Common myeloid progenitor, CD34-positive (primary cell): Measurements from ENCODE around the gene ENDOG.
"Not testable (repeated sequence)": the region's sequence is repeated elsewhere in the genome, so short reads cannot be mapped to it uniquely, and the experiment has no call there.

Source experiments
- CTCF ChIA-PET: fragments of 350-600 bp; sonication (Branson Sonifier 250); formaldehyde crosslinking; loops from one replicate; lab custom pipeline; 2021; ENCODE audit warnings: antibody characterized with exemption; lab: Charles Lee
- POLR2A ChIA-PET: fragments of 350-600 bp; sonication (Branson Sonifier 250); formaldehyde crosslinking; loops from one replicate; lab custom pipeline; 2021; ENCODE audit warnings: antibody characterized with exemption; lab: Charles Lee
- DNase-seq, 3 donors: peaks; one replicate each; pipeline versions ENCODE4 v3.0.0 to v3.0.0-alpha.2; 2013
- H3K27ac ChIP-seq, 2 experiments: 1 replicate in 1 of 2; 2 replicates in 1 of 2; pipeline ENCODE4 v1.7.0; 2013; ENCODE audit warnings: inconsistent platforms in 2 of 2, low read length in 2 of 2, mild to moderate bottlenecking in 2 of 2, low read depth in 1 of 2, moderate library complexity in 1 of 2; ENCODE audit not compliant: severe bottlenecking in 2 of 2, insufficient read depth in 1 of 2, poor library complexity in 1 of 2
- H3K27me3 ChIP-seq, 5 experiments: replicated peaks in 2 of 5; 1 replicate in 3 of 5; 2 replicates in 2 of 5; pipeline versions ENCODE4 v1.6.1 to v1.7.0; 2013; ENCODE audit warnings: low read length in 4 of 5, mild to moderate bottlenecking in 2 of 5, moderate library complexity in 2 of 5, inconsistent platforms in 1 of 5; ENCODE audit not compliant: insufficient read depth in 5 of 5, control insufficient read depth in 4 of 5
- H3K36me3 ChIP-seq, 4 experiments: 1 replicate in 2 of 4; 2 replicates in 2 of 4; pipeline versions ENCODE4 v1.6.1 to v1.7.0; 2013; ENCODE audit warnings: low read length in 3 of 4, control low read depth in 1 of 4, mild to moderate bottlenecking in 1 of 4; ENCODE audit not compliant: control insufficient read depth in 4 of 4, insufficient read depth in 4 of 4
- H3K4me1 ChIP-seq, 4 experiments: 1 replicate in 3 of 4; 2 replicates in 1 of 4; pipeline versions ENCODE4 v1.6.1 to v1.7.1; 2013; ENCODE audit warnings: low read length in 3 of 4, mild to moderate bottlenecking in 3 of 4, control low read depth in 1 of 4, inconsistent platforms in 1 of 4, moderate library complexity in 1 of 4; ENCODE audit not compliant: control insufficient read depth in 4 of 4, insufficient read depth in 4 of 4; ENCODE audit errors: control extremely low read depth in 1 of 4
- H3K4me3 ChIP-seq, 7 experiments: 1 replicate in 4 of 7; 2 replicates in 3 of 7; pipeline versions ENCODE4 v1.5.1 to v1.7.0; 2013; ENCODE audit warnings: mild to moderate bottlenecking in 7 of 7, low read length in 6 of 7, moderate library complexity in 6 of 7, inconsistent platforms in 2 of 7, low read depth in 2 of 7, control low read depth in 1 of 7; ENCODE audit not compliant: insufficient read depth in 4 of 7, control insufficient read depth in 1 of 7; ENCODE audit errors: extremely low read depth in 1 of 7
- H3K9me3 ChIP-seq, 5 experiments: 1 replicate in 4 of 5; 2 replicates in 1 of 5; pipeline versions ENCODE4 v1.6.1 to v1.7.1; 2013; ENCODE audit warnings: low read length in 4 of 5, mild to moderate bottlenecking in 2 of 5, inconsistent platforms in 1 of 5, low read depth in 1 of 5, moderate library complexity in 1 of 5; ENCODE audit not compliant: control insufficient read depth in 4 of 5, insufficient read depth in 2 of 5; ENCODE audit errors: control extremely low read depth in 1 of 5
- WGBS: methylation state at CpG from one replicate; pipeline ENCODE4 v1.1.5; 2013; ENCODE audit not compliant: insufficient coverage; 5-methylcytosine and 5-hydroxymethylcytosine counted together

The ENDOG gene

DNA sequence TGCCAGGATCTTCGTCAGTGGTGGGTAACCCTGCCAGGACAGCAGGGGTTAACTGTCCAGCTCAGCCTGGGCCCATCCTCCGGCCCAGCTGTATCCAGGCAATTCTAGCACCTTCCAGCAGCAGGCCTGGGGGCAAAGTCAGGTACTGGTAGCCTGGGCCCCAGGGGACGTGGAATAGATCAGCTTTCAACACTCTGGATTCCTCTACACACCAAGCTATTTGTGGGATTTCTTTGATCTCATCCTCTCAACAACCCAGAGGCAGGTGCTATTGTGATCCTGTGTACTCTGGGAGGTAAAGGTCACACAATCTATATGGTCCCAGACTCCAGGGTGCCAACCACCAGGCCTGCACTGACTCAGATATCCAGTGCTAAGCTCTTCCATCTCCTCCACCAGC, 20.0 kb downstream of the ENDOG start:
- WGBS, result 100% methylated on average over 3 of the region's 3 CpGs
- CTCF ChIA-PET, result interaction anchor here (1.5 kb wide), 1 partner anchor 11 kb away, joined by 7 read pairs; no protein-coding TSS in a partner anchor
- Histone ChIP-seq H3K4me3 (no peak overlapping the region), H3K4me1 (no peaks in the 10 kb centered on the region), H3K36me3 (peaks cover 0 to 24% (median 14%) of the 10 kb centered on the region in 4 experiments), H3K27me3 (no peaks in the 10 kb centered on the region), H3K27ac (no peak overlapping the region), H3K9me3 (no peaks in the 10 kb centered on the region)
- no peak for DNase-seq
- POLR2A ChIA-PET, result interaction anchor here (0.8 kb wide), 1 partner anchor 397 kb away, joined by 4 read pairs; no protein-coding TSS in a partner anchor

GRCh38 chr9:128840524-128840923, 22.2 kb downstream of the ENDOG start:
- Histone ChIP-seq H3K9me3 (no peaks in the 10 kb centered on the region), H3K4me1 (no peaks in the 10 kb centered on the region), H3K4me3 (no peak overlapping the region), H3K36me3 (peaks cover 0 to 15% (median 11%) of the 10 kb centered on the region in 4 experiments), H3K27ac (no peak overlapping the region), H3K27me3 (no peaks in the 10 kb centered on the region)
- no CpG with 5 or more reads among the region's 1 CpG for WGBS
- CTCF ChIA-PET, result no interaction called here
- POLR2A ChIA-PET, result no interaction called here
- no peak for DNase-seq

DNA sequence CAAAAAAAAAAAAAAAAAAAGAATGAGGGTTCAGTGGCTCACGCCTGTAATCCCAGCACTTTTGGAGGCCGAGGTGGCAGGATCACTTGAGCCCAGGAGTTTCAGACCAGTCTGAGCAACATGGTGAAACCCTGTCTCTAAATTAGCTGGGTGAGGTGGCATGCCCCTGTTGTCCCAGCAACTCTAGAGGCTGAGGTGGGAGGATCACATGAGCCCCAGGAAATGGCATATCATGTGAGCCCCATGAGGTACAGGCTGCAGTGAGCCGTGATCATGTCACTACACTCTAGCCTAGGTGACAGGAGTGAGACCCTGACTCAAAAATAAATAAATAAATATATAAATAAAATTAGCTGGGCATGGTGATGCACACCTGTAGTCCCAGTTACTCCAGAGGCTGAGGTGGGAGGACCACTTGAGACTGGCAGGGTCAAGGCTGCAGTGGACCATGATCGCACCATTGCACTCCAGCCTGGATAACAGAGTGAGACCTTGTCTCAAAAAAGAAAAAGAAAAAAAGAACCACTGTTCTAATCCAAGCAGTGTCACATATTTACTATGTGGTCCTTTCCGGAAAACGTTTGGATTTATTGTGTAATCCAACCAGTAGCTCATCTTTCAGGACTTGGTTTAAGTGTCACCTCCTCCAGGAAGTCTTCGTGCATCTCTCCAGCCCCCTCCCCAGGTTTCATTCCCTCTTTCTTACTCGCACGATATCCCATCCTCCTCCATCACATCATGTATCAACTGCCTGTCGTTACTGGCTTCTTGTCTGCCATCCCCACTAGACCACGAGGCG, 23.6 kb downstream of the ENDOG start:
- Histone ChIP-seq H3K27me3 (no peaks in the 10 kb centered on the region), H3K9me3 (no peaks in the 10 kb centered on the region), H3K27ac (no peak overlapping the region), H3K36me3 (peaks cover 0 to 13% (median 9%) of the 10 kb centered on the region in 4 experiments), H3K4me3 (no peak overlapping the region), H3K4me1 (no peaks in the 10 kb centered on the region)
- no peak for DNase-seq
- POLR2A ChIA-PET, result no interaction called here
- CTCF ChIA-PET, result interaction anchor here (0.8 kb wide), 1 partner anchor 16 kb away, joined by 3 read pairs; no protein-coding TSS in a partner anchor
- 99% methylated on average over 8 of the region's 12 CpGs for WGBS

- H3K27me3 ChIP-seq, POLR2A ChIA-PET, H3K9me3 ChIP-seq, H3K4me3 ChIP-seq, DNase-seq, H3K4me1 ChIP-seq, H3K27ac ChIP-seq: not testable (repeated sequence)
- WGBS, result 86% methylated on average over 1 of the region's 7 CpGs
- peaks cover 0 to 13% (median 9%) of the 10 kb centered on the region in 4 experiments for H3K36me3 ChIP-seq
- CTCF ChIA-PET, result interaction anchor here (0.6 to 1.5 kb wide), 2 partner anchors 15 to 82 kb away, joined by 3 read pairs; no protein-coding TSS in a partner anchor
Observed at GRCh38 chr9:128843171-128843570, 24.9 kb downstream of the ENDOG start.

- DNase-seq, result no peak
- Histone ChIP-seq H3K4me1 (no peaks in the 10 kb centered on the region), H3K27ac (no peak overlapping the region), H3K36me3 (peaks cover 0 to 13% (median 6%) of the 10 kb centered on the region in 4 experiments), H3K27me3 (no peaks in the 10 kb centered on the region), H3K4me3 (no peak overlapping the region), H3K9me3 (peaks cover 0 to 2% (median 0%) of the 10 kb centered on the region in 5 experiments)
- ChIA-PET CTCF (interaction anchor here (0.6 to 1.6 kb wide), 5 partner anchors 9 to 82 kb away, joined by 3 to 11 read pairs (median 3); no protein-coding TSS in a partner anchor), POLR2A (no interaction called here)
- 93% methylated on average over 11 of the region's 13 CpGs for WGBS
Observed at GRCh38 chr9:128845186-128845931, 27.1 kb downstream of the ENDOG start.

- CTCF ChIA-PET, result interaction anchor here (0.7 to 1.6 kb wide), 5 partner anchors 13 to 82 kb away, joined by 3 to 4 read pairs (median 4); no protein-coding TSS in a partner anchor
- Histone ChIP-seq H3K27me3 (no peaks in the 10 kb centered on the region), H3K36me3 (peaks cover 0 to 9% (median 6%) of the 10 kb centered on the region in 4 experiments), H3K9me3 (peaks cover 0 to 9% (median 0%) of the 10 kb centered on the region in 5 experiments), H3K27ac (no peak overlapping the region), H3K4me1 (no peaks in the 10 kb centered on the region), H3K4me3 (no peak overlapping the region)
- POLR2A ChIA-PET, result no interaction called here
- WGBS, result 100% methylated on average over 3 of the region's 3 CpGs
- no peak for DNase-seq
Observed at GRCh38 chr9:128846680-128847030, 28.4 kb downstream of the ENDOG start.
